HL-60 (cell line): Measurements from ENCODE around the gene ZCCHC3.

Experiments
- DNase-seq, 2 experiments: peaks; one replicate each; pipeline ENCODE4 v3.0.0-alpha.2; 2010 to 2020; ENCODE audit warnings: low read depth in 1 of 2, low spot score in 1 of 2
- H3K27ac ChIP-seq: fragments of 250-450 bp; sonication (Bioruptor Pico); replicated peaks from 2 replicates; pipeline ENCODE4 v1.5.1; 2020; ENCODE audit warnings: mild to moderate bottlenecking, moderate library complexity
- H3K27me3 ChIP-seq: fragments of 250-450 bp; sonication (Bioruptor Pico); 2 replicates; pipeline ENCODE4 v1.5.1; 2021; ENCODE audit warnings: mild to moderate bottlenecking, moderate library complexity; ENCODE audit not compliant: insufficient read depth, poor library complexity, severe bottlenecking
- H3K4me3 ChIP-seq: replicated peaks from 2 replicates; pipeline ENCODE4 v1.5.1; 2011; ENCODE audit warnings: mild to moderate bottlenecking, control low read depth, low read length; ENCODE audit not compliant: insufficient read depth
- CTCF ChIP-seq: IDR thresholded peaks from one replicate; pipeline ENCODE4 v1.5.1; 2011; ENCODE audit warnings: low read length, control low read depth, inconsistent platforms; ENCODE audit not compliant: insufficient read depth
- GABPA ChIP-seq: IDR thresholded peaks from 2 replicates; pipeline ENCODE4 v1.6.1; 2012; ENCODE audit warnings: low read depth
- POLR2AphosphoS5 ChIP-seq: IDR thresholded peaks from 2 replicates; pipeline ENCODE4 v1.6.1; 2012; ENCODE audit warnings: low read depth
- REST ChIP-seq: IDR thresholded peaks from 2 replicates; pipeline ENCODE4 v1.6.1; 2012; ENCODE audit warnings: low read depth; ENCODE audit not compliant: insufficient replicate concordance
- SPI1 ChIP-seq: IDR thresholded peaks from 2 replicates; pipeline ENCODE4 v1.6.1; 2012; ENCODE audit warnings: low read depth, mild to moderate bottlenecking, borderline replicate concordance

ZCCHC3 gene

GRCh38 chr20:273884-274283 is 23.5 kb upstream of the ZCCHC3 start:
- H3K27ac ChIP-seq: no peak overlapping the region
- no peaks in the 10 kb centered on the region for H3K27me3 ChIP-seq
- no peak for TF ChIP-seq REST
- TF ChIP-seq SPI1: no peak
- no peak for TF ChIP-seq CTCF
- TF ChIP-seq GABPA: no peak
- no peak for TF ChIP-seq POLR2AphosphoS5
- no peak overlapping the region for H3K4me3 ChIP-seq
- no peak for DNase-seq

- no peak overlapping the region for H3K4me3 ChIP-seq
- H3K27ac ChIP-seq: no peak overlapping the region
- no peak for DNase-seq
- TF ChIP-seq POLR2AphosphoS5 (no peak), REST (no peak), CTCF (no peak), GABPA (no peak)
- no peaks in the 10 kb centered on the region for H3K27me3 ChIP-seq
Measured at GRCh38 chr20:275791-276190, 21.6 kb upstream of the ZCCHC3 start.

GRCh38 chr20:276620-277495 is 20.5 kb upstream of the ZCCHC3 start:
- no peak overlapping the region for H3K27ac ChIP-seq

More at GRCh38 chr20:276620-277495, 20.5 kb upstream of the ZCCHC3 start:
- Histone ChIP-seq H3K4me3 (no peak overlapping the region), H3K27me3 (no peaks in the 10 kb centered on the region)
- TF ChIP-seq REST: no peak
- no peak for TF ChIP-seq CTCF
- TF ChIP-seq SPI1: no peak
- TF ChIP-seq POLR2AphosphoS5: no peak
- TF ChIP-seq GABPA: no peak
- DNase-seq: no peak
